Stimulated activated CD4-positive, alpha-beta T cell treated with anti-CD3 and anti-CD28 coated beads, Interleukin-4, amount 100 ng/mL, for 1 hour (primary cell): ENCODE measurements around the gene PDE9A.
"Not testable (repeated sequence)": the region's sequence is repeated elsewhere in the genome, so short reads cannot be mapped to it uniquely, and the experiment has no call there.

Experiments used
- DNase-seq: peaks from one replicate; pipeline ENCODE4 v3.0.0-alpha.2; 2020

Gene PDE9A

GRCh38 chr21:42716074-42716473 lies 62.7 kb downstream of the PDE9A start:
- no peak for DNase-seq

GRCh38 chr21:42720484-42720883 lies 67.1 kb downstream of the PDE9A start:
- DNase-seq = not testable (repeated sequence)

GRCh38 chr21:42721341-42721824 lies 68.0 kb downstream of the PDE9A start:
- DNase-seq = no peak

GRCh38 chr21:42722153-42722552 lies 68.7 kb downstream of the PDE9A start:
- DNase-seq = no peak

- no peak for DNase-seq
These were observed 69.5 kb downstream of the PDE9A start for GRCh38 chr21:42722808-42723473.

GRCh38 chr21:42724226-42724920 lies 71.0 kb downstream of the PDE9A start:
- no peak for DNase-seq

- no peak for DNase-seq
These were observed 72.1 kb downstream of the PDE9A start for GRCh38 chr21:42725416-42725930.

GRCh38 chr21:42731264-42732032 lies 78.0 kb downstream of the PDE9A start:
- no peak for DNase-seq

- DNase-seq = no peak
These were observed 78.6 kb downstream of the PDE9A start for GRCh38 chr21:42732033-42732410.

- no peak for DNase-seq
These were observed 79.7 kb downstream of the PDE9A start for GRCh38 chr21:42733037-42733627.

- DNase-seq = no peak
These were observed 80.5 kb downstream of the PDE9A start for GRCh38 chr21:42733874-42734273.

GRCh38 chr21:42734323-42734971 lies 81.0 kb downstream of the PDE9A start:
- DNase-seq = no peak

GRCh38 chr21:42735061-42735460 lies 81.6 kb downstream of the PDE9A start:
- no peak for DNase-seq

GRCh38 chr21:42735944-42736343 lies 82.5 kb downstream of the PDE9A start:
- no peak for DNase-seq

GRCh38 chr21:42736646-42737350 lies 83.4 kb downstream of the PDE9A start:
- DNase-seq = no peak

- DNase-seq = no peak
These were observed 84.7 kb downstream of the PDE9A start for GRCh38 chr21:42737951-42738590.

- no peak for DNase-seq
These were observed 85.9 kb downstream of the PDE9A start for GRCh38 chr21:42739061-42739931.

- no peak for DNase-seq
These were observed 87.0 kb downstream of the PDE9A start for GRCh38 chr21:42740405-42740909.

- DNase-seq = no peak
These were observed 87.6 kb downstream of the PDE9A start for GRCh38 chr21:42741066-42741465.
